MM.1S (cell line): ENCODE results near the gene ITGAV.

Source experiments
- DNase-seq: peaks from one replicate; pipeline ENCODE4 v3.0.0-alpha.2; 2015
- H2AFZ ChIP-seq: fragments of 300-600 bp; sonication (generic); 2 replicates; pipeline ENCODE4 v1.6.0; 2016; ENCODE audit warnings: antibody characterized with exemption, low read length
- H3F3A ChIP-seq: fragments of 300-600 bp; sonication (generic); 2 replicates; pipeline ENCODE4 v1.6.1; 2016; ENCODE audit warnings: mild to moderate bottlenecking, antibody characterized with exemption, low read length, moderate library complexity, mixed read lengths; ENCODE audit not compliant: insufficient read depth
- H3K27ac ChIP-seq: fragments of 300-600 bp; sonication (generic); 2 replicates; pipeline ENCODE4 v1.5.1; 2016; ENCODE audit warnings: mild to moderate bottlenecking, low read length
- H3K27me3 ChIP-seq: fragments of 300-600 bp; sonication (generic); replicated peaks from 2 replicates; pipeline ENCODE4 v1.6.0; 2016; ENCODE audit warnings: low read length; ENCODE audit not compliant: insufficient read depth
- H3K36me3 ChIP-seq: fragments of 300-600 bp; sonication (generic); replicated peaks from 2 replicates; pipeline ENCODE4 v1.6.1; 2016; ENCODE audit warnings: mild to moderate bottlenecking, low read length, mixed read lengths; ENCODE audit not compliant: insufficient read depth
- H3K4me1 ChIP-seq: fragments of 300-600 bp; sonication (generic); 2 replicates; pipeline ENCODE4 v1.6.1; 2016; ENCODE audit warnings: low read length, mixed read lengths
- H3K4me2 ChIP-seq: fragments of 300-600 bp; sonication (generic); 2 replicates; pipeline ENCODE4 v1.6.0; 2016; ENCODE audit warnings: low read depth, low read length
- H3K4me3 ChIP-seq: fragments of 300-600 bp; sonication (generic); 2 replicates; pipeline ENCODE4 v1.5.1; 2016; ENCODE audit warnings: low read length, mixed read lengths
- H3K79me2 ChIP-seq: fragments of 300-600 bp; sonication (generic); 2 replicates; pipeline ENCODE4 v1.6.1; 2016; ENCODE audit warnings: mixed run types, low read length, mixed read lengths
- H3K9ac ChIP-seq: fragments of 300-600 bp; sonication (generic); 2 replicates; pipeline ENCODE4 v1.6.1; 2016; ENCODE audit warnings: low read length, mixed read lengths
- H3K9me2 ChIP-seq: fragments of 300-600 bp; sonication (generic); replicated peaks from 2 replicates; pipeline ENCODE4 v1.6.1; 2016; ENCODE audit warnings: mild to moderate bottlenecking, low read length, mixed read lengths; ENCODE audit not compliant: insufficient read depth
- H3K9me3 ChIP-seq: fragments of 300-600 bp; sonication (generic); replicated peaks from 2 replicates; pipeline ENCODE4 v1.6.1; 2016; ENCODE audit warnings: mild to moderate bottlenecking, low read length, mixed read lengths; ENCODE audit not compliant: insufficient read depth
- H4K20me1 ChIP-seq: fragments of 300-600 bp; sonication (generic); 2 replicates; pipeline ENCODE4 v1.6.1; 2016; ENCODE audit warnings: mild to moderate bottlenecking, low read length, moderate library complexity, mixed read lengths; ENCODE audit not compliant: insufficient read depth
- CTCF ChIP-seq: fragments of 300-600 bp; sonication (generic); IDR thresholded peaks from 2 replicates; pipeline ENCODE4 v1.5.1; 2016; ENCODE audit warnings: antibody characterized with exemption, low read length, mixed read lengths
- EZH2 ChIP-seq: fragments of 300-600 bp; sonication (generic); optimal IDR thresholded peaks from 2 replicates; pipeline ENCODE3; 2017; ENCODE audit warnings: low read depth, mild to moderate bottlenecking, antibody characterized with exemption, low read length, mixed read lengths
- EZH2phosphoT487 ChIP-seq: fragments of 300-600 bp; sonication (generic); IDR thresholded peaks from 2 replicates; pipeline ENCODE4 v1.6.1; 2018; ENCODE audit warnings: antibody characterized with exemption, low read length

Gene ITGAV

GRCh38 chr2:186716004-186716403 lies 126.1 kb downstream of the ITGAV start:
- H3F3A ChIP-seq: no peaks in the 10 kb centered on the region
- H3K9me3 ChIP-seq: no peaks in the 10 kb centered on the region
- no peaks in the 10 kb centered on the region for H3K79me2 ChIP-seq
- H3K36me3 ChIP-seq: no peaks in the 10 kb centered on the region
- no peaks in the 10 kb centered on the region for H3K4me1 ChIP-seq
- no peak overlapping the region for H2AFZ ChIP-seq
- H3K27me3 ChIP-seq: no peaks in the 10 kb centered on the region
- H4K20me1 ChIP-seq: no peaks in the 10 kb centered on the region
- no peaks in the 10 kb centered on the region for H3K9me2 ChIP-seq
- no peak overlapping the region for H3K9ac ChIP-seq
- H3K27ac ChIP-seq: no peak overlapping the region
- no peak overlapping the region for H3K4me3 ChIP-seq
- no peak overlapping the region for H3K4me2 ChIP-seq
- DNase-seq: no peak
- TF ChIP-seq EZH2phosphoT487 (no peak), EZH2 (no peak), CTCF (no peak)

GRCh38 chr2:186716899-186717298 lies 127.0 kb downstream of the ITGAV start:
- H3K4me1 ChIP-seq: no peaks in the 10 kb centered on the region
- H3K27me3 ChIP-seq: no peaks in the 10 kb centered on the region
- H3K79me2 ChIP-seq: no peaks in the 10 kb centered on the region
- no peaks in the 10 kb centered on the region for H4K20me1 ChIP-seq
- H3F3A ChIP-seq: no peaks in the 10 kb centered on the region
- no peak overlapping the region for H3K4me3 ChIP-seq
- no peak overlapping the region for H2AFZ ChIP-seq
- DNase-seq: no peak
- H3K9me2 ChIP-seq: no peaks in the 10 kb centered on the region
- H3K9me3 ChIP-seq: no peaks in the 10 kb centered on the region
- H3K36me3 ChIP-seq: no peaks in the 10 kb centered on the region
- no peak overlapping the region for H3K4me2 ChIP-seq
- TF ChIP-seq EZH2phosphoT487: no peak
- TF ChIP-seq EZH2: no peak
- TF ChIP-seq CTCF: no peak
- H3K27ac ChIP-seq: no peak overlapping the region
- no peak overlapping the region for H3K9ac ChIP-seq

GRCh38 chr2:186717320-186718007 lies 127.6 kb downstream of the ITGAV start:
- Histone ChIP-seq H3K27ac (no peak overlapping the region), H3K9me2 (no peaks in the 10 kb centered on the region), H3K79me2 (no peaks in the 10 kb centered on the region), H3K4me1 (no peaks in the 10 kb centered on the region), H4K20me1 (no peaks in the 10 kb centered on the region), H3K27me3 (no peaks in the 10 kb centered on the region), H3K9me3 (no peaks in the 10 kb centered on the region), H3F3A (no peaks in the 10 kb centered on the region), H3K4me2 (no peak overlapping the region), H3K4me3 (no peak overlapping the region), H2AFZ (no peak overlapping the region), H3K9ac (no peak overlapping the region), H3K36me3 (no peaks in the 10 kb centered on the region)
- no peak for DNase-seq
- TF ChIP-seq EZH2 (no peak), CTCF (no peak), EZH2phosphoT487 (no peak)
